Ectodermal cell (in vitro differentiated cells): ENCODE data around the gene THSD4.

Experiments
- H3K27ac ChIP-seq: 2 replicates; pipeline ENCODE4 v1.7.0; 2013; ENCODE audit warnings: mild to moderate bottlenecking, low read depth, low read length; ENCODE audit not compliant: insufficient read depth, poor library complexity, severe bottlenecking
- H3K27me3 ChIP-seq: 2 replicates; pipeline ENCODE4 v1.7.0; 2013; ENCODE audit warnings: mild to moderate bottlenecking, low read length; ENCODE audit not compliant: insufficient read depth, control insufficient read depth, poor library complexity, severe bottlenecking
- H3K36me3 ChIP-seq: one replicate; pipeline ENCODE4 v1.7.0; 2013; ENCODE audit warnings: low read length; ENCODE audit not compliant: control insufficient read depth, insufficient read depth
- H3K4me1 ChIP-seq: one replicate; pipeline ENCODE4 v1.7.0; 2013; ENCODE audit warnings: low read length; ENCODE audit not compliant: control insufficient read depth, insufficient read depth
- H3K4me3 ChIP-seq: 2 replicates; pipeline ENCODE4 v1.7.0; 2013; ENCODE audit warnings: low read depth, low read length, control low read depth; ENCODE audit not compliant: insufficient read depth
- H3K9me3 ChIP-seq: 2 replicates; pipeline ENCODE4 v1.7.0; 2013; ENCODE audit warnings: mild to moderate bottlenecking, low read length, moderate library complexity; ENCODE audit not compliant: control insufficient read depth
- WGBS, 2 experiments: methylation state at CpG; one replicate each; pipeline ENCODE4 v1.1.7; 2013; ENCODE audit warnings: missing lambda C conversion rate in 2 of 2; 5-methylcytosine and 5-hydroxymethylcytosine counted together

Gene THSD4

GRCh38 chr15:71250936-71251583, 135.8 kb downstream of the THSD4 start:
- no peak overlapping the region for H3K4me3 ChIP-seq
- no peaks in the 10 kb centered on the region for H3K9me3 ChIP-seq
- no peaks in the 10 kb centered on the region for H3K27me3 ChIP-seq
- H3K27ac ChIP-seq = no peak overlapping the region
- no peaks in the 10 kb centered on the region for H3K4me1 ChIP-seq
- 90 to 92% methylated on average over 2 of the region's 2 CpGs for WGBS, 2 experiments
- H3K36me3 ChIP-seq = no peaks in the 10 kb centered on the region

GRCh38 chr15:71251584-71252043, 136.3 kb downstream of the THSD4 start:
- Histone ChIP-seq H3K36me3 (no peaks in the 10 kb centered on the region), H3K4me3 (no peak overlapping the region), H3K27me3 (no peaks in the 10 kb centered on the region), H3K9me3 (no peaks in the 10 kb centered on the region), H3K4me1 (no peaks in the 10 kb centered on the region), H3K27ac (no peak overlapping the region)
- WGBS, 2 experiments = 90 to 98% methylated on average over 3 to 4 of the region's 4 CpGs

- Histone ChIP-seq H3K27ac (no peak overlapping the region), H3K9me3 (no peaks in the 10 kb centered on the region), H3K36me3 (no peaks in the 10 kb centered on the region), H3K27me3 (no peaks in the 10 kb centered on the region), H3K4me1 (no peaks in the 10 kb centered on the region), H3K4me3 (no peak overlapping the region)
- WGBS, 2 experiments = 95 to 97% methylated on average over 6 of the region's 6 CpGs
These were observed 136.9 kb downstream of the THSD4 start for GRCh38 chr15:71252044-71252739.

GRCh38 chr15:71252740-71253047, 137.4 kb downstream of the THSD4 start:
- no peaks in the 10 kb centered on the region for H3K4me1 ChIP-seq
- no peak overlapping the region for H3K27ac ChIP-seq
- no peaks in the 10 kb centered on the region for H3K9me3 ChIP-seq
- whole genome bisulfite sequencing, 2 experiments = 95 to 96% methylated on average over 3 of the region's 3 CpGs
- H3K27me3 ChIP-seq = no peaks in the 10 kb centered on the region
- H3K4me3 ChIP-seq = no peak overlapping the region
- no peaks in the 10 kb centered on the region for H3K36me3 ChIP-seq

DNA sequence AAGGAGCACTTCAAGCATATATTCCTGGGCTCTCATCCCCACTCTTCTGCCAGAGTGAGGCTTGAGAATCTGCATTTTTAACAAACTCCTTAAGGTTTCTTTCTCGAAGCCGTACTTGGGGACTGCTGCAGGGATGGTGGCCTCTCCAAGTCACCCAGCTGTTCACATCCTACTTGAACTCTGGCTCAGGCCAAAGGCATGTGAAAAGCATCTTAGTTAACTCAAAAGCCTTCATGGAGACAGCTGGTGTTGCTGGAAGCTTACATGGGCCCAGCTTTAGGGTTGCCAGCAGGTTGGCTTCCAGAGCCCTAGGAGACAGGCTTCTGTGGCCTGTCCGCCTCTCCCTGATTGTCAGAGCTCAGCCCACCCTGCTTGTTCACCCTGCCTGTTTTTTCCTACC, 139.2 kb downstream of the THSD4 start:
- Histone ChIP-seq H3K36me3 (no peaks in the 10 kb centered on the region), H3K4me1 (no peaks in the 10 kb centered on the region), H3K9me3 (no peaks in the 10 kb centered on the region), H3K27ac (no peak overlapping the region), H3K27me3 (no peaks in the 10 kb centered on the region), H3K4me3 (no peak overlapping the region)
- WGBS, 2 experiments = 92 to 95% methylated on average over 3 of the region's 3 CpGs

GRCh38 chr15:71256934-71257664, 141.8 kb downstream of the THSD4 start:
- Histone ChIP-seq H3K4me3 (no peak overlapping the region), H3K9me3 (no peaks in the 10 kb centered on the region), H3K27me3 (no peaks in the 10 kb centered on the region), H3K4me1 (no peaks in the 10 kb centered on the region), H3K27ac (no peak overlapping the region), H3K36me3 (no peaks in the 10 kb centered on the region)
- 94 to 95% methylated on average over 5 of the region's 5 CpGs for whole genome bisulfite sequencing, 2 experiments

DNA sequence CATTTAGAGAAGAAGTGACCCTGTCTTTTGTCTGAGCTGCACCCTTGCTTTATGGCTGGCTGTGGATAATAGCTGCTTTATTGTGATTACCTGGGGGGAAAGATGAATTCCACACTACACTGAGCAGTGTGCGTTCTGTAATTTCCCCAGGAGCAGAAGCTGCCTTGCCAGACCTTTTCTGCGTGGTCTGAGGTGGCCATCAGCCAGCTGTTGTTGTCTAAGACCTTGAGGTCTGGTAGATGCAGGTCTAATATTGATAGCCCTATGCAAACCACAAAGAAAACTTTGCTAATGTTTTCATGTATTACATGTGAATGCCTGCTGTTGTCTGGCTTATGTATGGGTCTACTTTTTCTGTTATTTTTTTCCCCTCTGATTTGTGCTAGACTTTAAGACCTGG, 144.6 kb downstream of the THSD4 start:
- Histone ChIP-seq H3K27me3 (no peaks in the 10 kb centered on the region), H3K36me3 (no peaks in the 10 kb centered on the region), H3K4me1 (no peaks in the 10 kb centered on the region), H3K27ac (no peak overlapping the region), H3K9me3 (no peaks in the 10 kb centered on the region), H3K4me3 (no peak overlapping the region)
- 91 to 94% methylated on average over 2 of the region's 2 CpGs for WGBS, 2 experiments

- H3K9me3 ChIP-seq = no peaks in the 10 kb centered on the region
- no peaks in the 10 kb centered on the region for H3K36me3 ChIP-seq
- no peak overlapping the region for H3K4me3 ChIP-seq
- no peaks in the 10 kb centered on the region for H3K27me3 ChIP-seq
- no peaks in the 10 kb centered on the region for H3K4me1 ChIP-seq
- H3K27ac ChIP-seq = no peak overlapping the region
- WGBS, 2 experiments = 86 to 97% methylated on average over 2 of the region's 2 CpGs
These were observed 146.1 kb downstream of the THSD4 start for GRCh38 chr15:71261418-71261817.

DNA sequence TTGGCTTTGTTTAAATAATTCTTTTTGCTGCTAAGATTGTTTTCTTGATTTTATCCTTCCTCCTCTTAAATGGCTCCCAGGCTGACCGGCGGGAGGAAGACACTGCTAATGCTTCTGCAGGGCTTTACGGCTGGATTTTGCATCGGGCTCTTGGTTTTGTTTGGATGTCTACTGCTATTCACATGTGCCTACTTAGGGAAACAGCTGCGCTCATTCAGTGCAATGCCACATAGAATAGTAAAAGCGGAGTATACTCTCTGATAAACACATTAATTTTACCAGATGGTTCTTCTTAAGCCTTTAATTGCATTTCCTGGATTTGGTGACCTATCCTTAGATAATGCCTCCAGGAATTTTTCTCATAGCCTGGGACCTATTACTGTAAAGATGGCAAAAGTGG, 146.6 kb downstream of the THSD4 start:
- H3K4me1 ChIP-seq = no peaks in the 10 kb centered on the region
- H3K36me3 ChIP-seq = no peaks in the 10 kb centered on the region
- H3K4me3 ChIP-seq = no peak overlapping the region
- H3K9me3 ChIP-seq = no peaks in the 10 kb centered on the region
- H3K27ac ChIP-seq = no peak overlapping the region
- no peaks in the 10 kb centered on the region for H3K27me3 ChIP-seq
- WGBS, 2 experiments = 75 to 80% methylated on average over 6 of the region's 6 CpGs

DNA sequence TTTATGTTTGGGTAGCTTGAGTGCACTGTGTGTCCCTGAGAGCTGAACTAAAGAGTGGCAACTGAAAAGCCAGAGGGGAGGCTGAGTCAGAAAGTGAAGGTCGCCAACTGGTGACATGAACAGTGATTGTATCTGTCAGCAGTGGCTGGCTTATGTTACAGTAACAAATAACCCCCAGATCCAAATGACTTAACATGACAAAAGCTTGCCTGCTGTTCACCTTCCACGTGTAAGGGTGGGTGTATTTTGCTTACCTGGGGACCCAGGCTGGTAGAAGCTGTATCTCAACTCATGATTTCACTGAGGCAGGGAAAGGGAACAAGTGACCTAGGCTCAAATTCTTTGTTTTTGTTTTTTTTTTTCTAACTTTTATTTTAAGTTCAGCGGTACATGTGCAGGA, 147.3 kb downstream of the THSD4 start:
- Histone ChIP-seq H3K4me3 (no peak overlapping the region), H3K4me1 (no peaks in the 10 kb centered on the region), H3K9me3 (no peaks in the 10 kb centered on the region), H3K27me3 (no peaks in the 10 kb centered on the region), H3K27ac (no peak overlapping the region), H3K36me3 (no peaks in the 10 kb centered on the region)
- 65 to 76% methylated on average over 3 of the region's 3 CpGs for WGBS, 2 experiments
